ENCODE data around the gene CCDC141.

CCDC141 gene

GRCh38 chr2:178891265-178891958, 158.5 kb downstream of the CCDC141 start:
- Mint-ChIP-seq H3K36me3 (ENCODE audit: insufficient read depth) (no peaks in the 10 kb centered on the region), H3K27ac (ENCODE audit: low read depth) (no peak overlapping the region), H3K4me1 (no peaks in the 10 kb centered on the region), H3K27me3 (no peaks in the 10 kb centered on the region), H3K4me3 (no peak overlapping the region), H3K9me3 (no peaks in the 10 kb centered on the region)
- ATAC-seq (replicated peaks; ENCODE audit: extremely low read depth, poor library complexity, severe bottlenecking): peak; percentile 28
- peak; percentile 15 to 17 for DNase-seq (ENCODE audit: low spot score in 2 of 2)

GRCh38 chr2:178886006-178886405, 163.9 kb downstream of the CCDC141 start:
- Mint-ChIP-seq H3K27me3 (no peaks in the 10 kb centered on the region), H3K9me3 (no peaks in the 10 kb centered on the region), H3K4me3 (no peak overlapping the region), H3K27ac (ENCODE audit: low read depth) (no peak overlapping the region), H3K4me1 (no peaks in the 10 kb centered on the region), H3K36me3 (ENCODE audit: insufficient read depth) (peaks cover 3% of the 10 kb centered on the region)
- ATAC-seq (replicated peaks; ENCODE audit: extremely low read depth, poor library complexity, severe bottlenecking): no peak
- no peak for DNase-seq (ENCODE audit: low spot score in 2 of 2)

- H3K36me3 Mint-ChIP-seq (ENCODE audit: insufficient read depth): peaks cover 3% of the 10 kb centered on the region
- ATAC-seq (replicated peaks; ENCODE audit: extremely low read depth, poor library complexity, severe bottlenecking): no peak
- H3K4me3 Mint-ChIP-seq: no peak overlapping the region
- no peak overlapping the region for H3K27ac Mint-ChIP-seq (ENCODE audit: low read depth)
- H3K9me3 Mint-ChIP-seq: no peaks in the 10 kb centered on the region
- no peaks in the 10 kb centered on the region for H3K27me3 Mint-ChIP-seq
- H3K4me1 Mint-ChIP-seq: no peaks in the 10 kb centered on the region
- no peak for DNase-seq (ENCODE audit: low spot score in 2 of 2)
These were observed 165.5 kb downstream of the CCDC141 start for GRCh38 chr2:178884440-178884839.

- no peaks in the 10 kb centered on the region for H3K9me3 Mint-ChIP-seq
- no peak for ATAC-seq (replicated peaks; ENCODE audit: extremely low read depth, poor library complexity, severe bottlenecking)
- H3K27ac Mint-ChIP-seq (ENCODE audit: low read depth): no peak overlapping the region
- H3K27me3 Mint-ChIP-seq: no peaks in the 10 kb centered on the region
- no peak overlapping the region for H3K4me3 Mint-ChIP-seq
- DNase-seq (ENCODE audit: low spot score in 2 of 2): no peak
- H3K36me3 Mint-ChIP-seq (ENCODE audit: insufficient read depth): peaks cover 3% of the 10 kb centered on the region
- no peaks in the 10 kb centered on the region for H3K4me1 Mint-ChIP-seq
These were observed 167.1 kb downstream of the CCDC141 start for GRCh38 chr2:178882666-178883440.

- Mint-ChIP-seq H3K4me1 (no peaks in the 10 kb centered on the region), H3K27ac (ENCODE audit: low read depth) (no peak overlapping the region), H3K4me3 (no peak overlapping the region), H3K36me3 (ENCODE audit: insufficient read depth) (peaks cover 3% of the 10 kb centered on the region), H3K9me3 (no peaks in the 10 kb centered on the region), H3K27me3 (no peaks in the 10 kb centered on the region)
- ATAC-seq (replicated peaks; ENCODE audit: extremely low read depth, poor library complexity, severe bottlenecking): no peak
- DNase-seq (ENCODE audit: low spot score in 2 of 2): no peak
These were observed 168.9 kb downstream of the CCDC141 start for GRCh38 chr2:178881075-178881474.

GRCh38 chr2:178880257-178880656, 169.7 kb downstream of the CCDC141 start:
- peaks cover 3% of the 10 kb centered on the region for H3K36me3 Mint-ChIP-seq (ENCODE audit: insufficient read depth)
- H3K27me3 Mint-ChIP-seq: no peaks in the 10 kb centered on the region
- ATAC-seq (replicated peaks; ENCODE audit: extremely low read depth, poor library complexity, severe bottlenecking): no peak
- no peaks in the 10 kb centered on the region for H3K9me3 Mint-ChIP-seq
- H3K27ac Mint-ChIP-seq (ENCODE audit: low read depth): no peak overlapping the region
- no peak overlapping the region for H3K4me3 Mint-ChIP-seq
- no peaks in the 10 kb centered on the region for H3K4me1 Mint-ChIP-seq
- no peak for DNase-seq (ENCODE audit: low spot score in 2 of 2)

GRCh38 chr2:178877874-178878273, 172.1 kb downstream of the CCDC141 start:
- H3K27ac Mint-ChIP-seq (ENCODE audit: low read depth): no peak overlapping the region
- H3K9me3 Mint-ChIP-seq: no peaks in the 10 kb centered on the region
- DNase-seq (ENCODE audit: low spot score in 2 of 2): no peak
- no peaks in the 10 kb centered on the region for H3K4me1 Mint-ChIP-seq
- H3K27me3 Mint-ChIP-seq: no peaks in the 10 kb centered on the region
- no peak for ATAC-seq (replicated peaks; ENCODE audit: extremely low read depth, poor library complexity, severe bottlenecking)
- H3K36me3 Mint-ChIP-seq (ENCODE audit: insufficient read depth): no peaks in the 10 kb centered on the region
- H3K4me3 Mint-ChIP-seq: no peak overlapping the region

GRCh38 chr2:178874529-178875240, 175.3 kb downstream of the CCDC141 start:
- Mint-ChIP-seq H3K27me3 (no peaks in the 10 kb centered on the region), H3K4me3 (no peak overlapping the region), H3K36me3 (ENCODE audit: insufficient read depth) (no peaks in the 10 kb centered on the region), H3K9me3 (no peaks in the 10 kb centered on the region), H3K27ac (ENCODE audit: low read depth) (no peak overlapping the region), H3K4me1 (no peaks in the 10 kb centered on the region)
- no peak for DNase-seq (ENCODE audit: low spot score in 2 of 2)
- ATAC-seq (replicated peaks; ENCODE audit: extremely low read depth, poor library complexity, severe bottlenecking): no peak

GRCh38 chr2:178873912-178874311, 176.0 kb downstream of the CCDC141 start:
- DNase-seq (ENCODE audit: low spot score in 2 of 2): no peak
- H3K4me3 Mint-ChIP-seq: no peak overlapping the region

GRCh38 chr2:178871536-178871935, 178.4 kb downstream of the CCDC141 start:
- H3K36me3 Mint-ChIP-seq (ENCODE audit: insufficient read depth): no peaks in the 10 kb centered on the region
- DNase-seq (ENCODE audit: low spot score in 2 of 2) (no peak), ATAC-seq (replicated peaks; ENCODE audit: extremely low read depth, poor library complexity, severe bottlenecking) (peak; percentile 49)
- no peaks in the 10 kb centered on the region for H3K4me1 Mint-ChIP-seq
- no peaks in the 10 kb centered on the region for H3K27me3 Mint-ChIP-seq
- no peak overlapping the region for H3K4me3 Mint-ChIP-seq
- H3K27ac Mint-ChIP-seq (ENCODE audit: low read depth): no peak overlapping the region
- no peaks in the 10 kb centered on the region for H3K9me3 Mint-ChIP-seq

More at GRCh38 chr2:178873912-178874311, 176.0 kb downstream of the CCDC141 start:
- no peaks in the 10 kb centered on the region for H3K27me3 Mint-ChIP-seq
- no peaks in the 10 kb centered on the region for H3K4me1 Mint-ChIP-seq
- H3K36me3 Mint-ChIP-seq (ENCODE audit: insufficient read depth): no peaks in the 10 kb centered on the region
- no peak for ATAC-seq (replicated peaks; ENCODE audit: extremely low read depth, poor library complexity, severe bottlenecking)
- H3K27ac Mint-ChIP-seq (ENCODE audit: low read depth): no peak overlapping the region
- H3K9me3 Mint-ChIP-seq: no peaks in the 10 kb centered on the region

GRCh38 chr2:178870703-178871102, 179.2 kb downstream of the CCDC141 start:
- H3K4me3 Mint-ChIP-seq: no peak overlapping the region
- no peaks in the 10 kb centered on the region for H3K4me1 Mint-ChIP-seq

GRCh38 chr2:178865999-178866398, 183.9 kb downstream of the CCDC141 start:
- Mint-ChIP-seq H3K27me3 (no peaks in the 10 kb centered on the region), H3K4me3 (no peak overlapping the region), H3K9me3 (peaks cover 7% of the 10 kb centered on the region), H3K36me3 (ENCODE audit: insufficient read depth) (peaks cover 2% of the 10 kb centered on the region), H3K4me1 (no peaks in the 10 kb centered on the region), H3K27ac (ENCODE audit: low read depth) (no peak overlapping the region)
- no peak for DNase-seq (ENCODE audit: low spot score in 2 of 2)
- no peak for ATAC-seq (replicated peaks; ENCODE audit: extremely low read depth, poor library complexity, severe bottlenecking)

More at GRCh38 chr2:178870703-178871102, 179.2 kb downstream of the CCDC141 start:
- DNase-seq (ENCODE audit: low spot score in 2 of 2) (no peak), ATAC-seq (replicated peaks; ENCODE audit: extremely low read depth, poor library complexity, severe bottlenecking) (no peak)
- Mint-ChIP-seq H3K36me3 (ENCODE audit: insufficient read depth) (no peaks in the 10 kb centered on the region), H3K9me3 (no peaks in the 10 kb centered on the region), H3K27ac (ENCODE audit: low read depth) (no peak overlapping the region), H3K27me3 (no peaks in the 10 kb centered on the region)
